Measurements from ENCODE around the gene ANTXR1. TPM values are rescaled to one million over a fixed set of nuclear protein-coding genes. Genes with fewer than 3 reads are reported as not detected.

ANTXR1 gene
- total RNA-seq, 1 experiment from 2014 or later: 37.3 TPM

DNA sequence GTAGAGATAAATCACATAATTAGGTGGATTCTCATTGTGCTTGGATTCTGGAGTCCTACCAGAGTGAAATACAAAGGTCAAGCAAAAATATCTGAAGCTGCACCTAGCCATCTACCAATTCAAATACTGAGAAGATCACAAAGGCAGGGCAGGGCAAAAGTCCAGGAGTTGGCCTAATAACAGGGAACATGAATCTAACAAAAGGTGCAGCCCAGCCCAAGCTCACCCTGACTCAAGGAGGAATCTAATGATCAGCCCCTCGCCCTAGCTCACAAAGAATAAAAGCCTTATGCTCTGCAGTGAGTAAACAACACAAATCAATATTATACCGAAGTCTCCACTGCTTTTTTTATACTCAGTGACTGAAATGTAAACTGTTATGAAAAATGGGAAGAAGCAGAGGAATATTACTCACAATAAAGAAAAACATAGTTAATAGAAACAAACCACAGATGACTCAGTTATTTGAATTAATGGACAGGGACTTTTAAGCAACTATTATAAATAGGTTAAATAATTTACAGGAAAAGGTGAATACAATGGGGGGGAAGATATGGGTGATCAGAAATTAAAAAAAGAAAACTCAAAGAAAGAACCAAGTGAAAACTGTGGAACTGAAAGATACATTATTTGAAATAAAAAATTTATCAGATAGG, 49.5 kb downstream of the ANTXR1 start:
- Histone ChIP-seq H2BK5ac (ENCODE audit: insufficient read length, low read length) (no peak overlapping the region), H3T11ph (ENCODE audit: low read length) (no peak overlapping the region), H3K9ac (ENCODE audit: extremely low read depth, insufficient read length, low read length) (no peak overlapping the region), H3K9me3 (ENCODE audit: control insufficient read depth, low read depth, low read length) (no peaks in the 10 kb centered on the region), H3K79me1 (ENCODE audit: insufficient read depth, low read depth, low read length, poor library complexity, severe bottlenecking) (no peaks in the 10 kb centered on the region), H2AK5ac (ENCODE audit: insufficient read length, low read length) (no peak overlapping the region), H4K5ac (ENCODE audit: insufficient read length, low read depth, low read length) (no peak overlapping the region), H2BK20ac (ENCODE audit: low read depth, low read length, poor library complexity, severe bottlenecking) (no peak overlapping the region), H3K18ac (ENCODE audit: insufficient read length, low read depth, low read length) (no peak overlapping the region), H3K4ac (ENCODE audit: low read depth, low read length) (no peak overlapping the region), H4K20me1 (ENCODE audit: control insufficient read depth, insufficient read depth, insufficient read length) (no peaks in the 10 kb centered on the region), H2BK15ac (ENCODE audit: low read depth, low read length) (no peak overlapping the region), H3K4me2 (ENCODE audit: insufficient read depth, insufficient read length, low read length) (no peak overlapping the region), H3K4me1 (ENCODE audit: insufficient read depth, low read length) (no peaks in the 10 kb centered on the region; the same call in 1 of the 2 replicates), H3K79me2 (ENCODE audit: insufficient read depth, low read length) (no peaks in the 10 kb centered on the region), H3K14ac (ENCODE audit: insufficient read depth, low read length) (no peak overlapping the region), H3K27me3 (ENCODE audit: insufficient read depth, low read length) (no peaks in the 10 kb centered on the region), H2BK12ac (ENCODE audit: insufficient read length, low read depth, low read length) (no peak overlapping the region), H4K91ac (ENCODE audit: insufficient read length, low read depth, low read length) (no peak overlapping the region), H2BK120ac (ENCODE audit: low read depth, low read length, poor library complexity, severe bottlenecking) (no peak overlapping the region), H2AFZ (ENCODE audit: low read length) (no peak overlapping the region), H3K27ac (ENCODE audit: insufficient read length, low read depth, low read length) (no peak overlapping the region), H4K8ac (replicated peaks; ENCODE audit: insufficient read length, low read depth, low read length) (no peak overlapping the region), H3K23me2 (ENCODE audit: insufficient read length, low read depth, low read length, poor library complexity, severe bottlenecking) (no peaks in the 10 kb centered on the region), H3K23ac (ENCODE audit: insufficient read length, low read depth, low read length) (no peak overlapping the region), H3K56ac (ENCODE audit: insufficient read length, low read depth, low read length) (no peak overlapping the region)
- H3K27me3 Mint-ChIP-seq (ENCODE audit: low read depth): no peaks in the 10 kb centered on the region
- H3K27ac Mint-ChIP-seq: no peak overlapping the region
- no peak overlapping the region for H3K4me3 Mint-ChIP-seq
- TF ChIP-seq, protein P1, sequence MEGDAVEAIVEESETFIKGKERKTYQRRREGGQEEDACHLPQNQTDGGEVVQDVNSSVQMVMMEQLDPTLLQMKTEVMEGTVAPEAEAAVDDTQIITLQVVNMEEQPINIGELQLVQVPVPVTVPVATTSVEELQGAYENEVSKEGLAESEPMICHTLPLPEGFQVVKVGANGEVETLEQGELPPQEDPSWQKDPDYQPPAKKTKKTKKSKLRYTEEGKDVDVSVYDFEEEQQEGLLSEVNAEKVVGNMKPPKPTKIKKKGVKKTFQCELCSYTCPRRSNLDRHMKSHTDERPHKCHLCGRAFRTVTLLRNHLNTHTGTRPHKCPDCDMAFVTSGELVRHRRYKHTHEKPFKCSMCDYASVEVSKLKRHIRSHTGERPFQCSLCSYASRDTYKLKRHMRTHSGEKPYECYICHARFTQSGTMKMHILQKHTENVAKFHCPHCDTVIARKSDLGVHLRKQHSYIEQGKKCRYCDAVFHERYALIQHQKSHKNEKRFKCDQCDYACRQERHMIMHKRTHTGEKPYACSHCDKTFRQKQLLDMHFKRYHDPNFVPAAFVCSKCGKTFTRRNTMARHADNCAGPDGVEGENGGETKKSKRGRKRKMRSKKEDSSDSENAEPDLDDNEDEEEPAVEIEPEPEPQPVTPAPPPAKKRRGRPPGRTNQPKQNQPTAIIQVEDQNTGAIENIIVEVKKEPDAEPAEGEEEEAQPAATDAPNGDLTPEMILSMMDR (conservative IDR thresholded peaks at IDR 0.05): no peak
- no CpG with 5 or more reads among the region's 2 CpGs for WGBS (ENCODE audit: extremely low coverage, insufficient read length, low lambda C conversion rate)
- peaks cover 0 to 8% (median 8%) of the 10 kb centered on the region in 3 experiments; a peak in 6 of 7 replicates for H3K36me3 Mint-ChIP-seq (ENCODE audit: insufficient read depth in 1 of 3, low read depth in 3 of 3)
- DNase-seq: no peak
- H3K4me1 Mint-ChIP-seq: no peaks in the 10 kb centered on the region
- no peaks in the 10 kb centered on the region; a peak in 2 of 5 replicates for H3K9me3 Mint-ChIP-seq
